ENCODE data around the gene DUSP3.
A peak's percentile ranks its signal among the peaks of the same experiment; 100 is the strongest.

DUSP3 gene

GRCh38 chr17:43767713-43768059 is 11.1 kb downstream of the DUSP3 start:
- DNase-seq = no peak

DNA sequence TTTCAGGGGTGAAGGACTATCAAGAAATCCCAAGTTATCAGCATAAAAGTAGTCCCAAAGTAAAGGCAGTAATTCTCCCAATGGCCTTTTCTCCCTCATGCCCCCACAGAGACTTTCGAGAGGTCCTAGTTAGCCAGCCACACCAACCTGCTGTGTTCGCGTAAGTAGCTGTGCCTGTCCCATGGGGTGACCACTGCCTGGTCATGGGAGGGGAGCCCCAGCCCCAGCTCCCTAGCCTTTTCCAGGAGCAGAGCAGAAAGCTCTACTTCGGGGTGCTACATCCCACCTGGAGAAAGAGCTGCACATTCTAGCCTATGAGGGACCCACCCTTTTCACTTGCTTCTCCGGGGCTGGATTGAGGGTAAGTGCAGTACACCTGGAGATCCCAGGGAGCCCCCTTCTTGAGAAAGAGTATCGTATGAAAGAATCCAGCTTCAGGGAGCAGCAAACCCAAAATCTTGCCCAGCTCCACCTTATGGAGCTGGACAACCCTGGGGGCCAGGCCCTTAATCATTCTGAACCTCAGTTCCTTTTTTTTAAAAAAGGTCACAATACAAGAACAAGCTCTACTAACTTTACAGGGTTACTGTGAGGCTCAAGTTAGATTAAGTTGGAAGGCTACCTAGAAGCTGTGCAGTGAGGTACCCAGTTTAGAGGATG is 11.6 kb downstream of the DUSP3 start:
- DNase-seq = no peak

GRCh38 chr17:43766413-43767052 is 12.2 kb downstream of the DUSP3 start:
- no peak for DNase-seq

DNA sequence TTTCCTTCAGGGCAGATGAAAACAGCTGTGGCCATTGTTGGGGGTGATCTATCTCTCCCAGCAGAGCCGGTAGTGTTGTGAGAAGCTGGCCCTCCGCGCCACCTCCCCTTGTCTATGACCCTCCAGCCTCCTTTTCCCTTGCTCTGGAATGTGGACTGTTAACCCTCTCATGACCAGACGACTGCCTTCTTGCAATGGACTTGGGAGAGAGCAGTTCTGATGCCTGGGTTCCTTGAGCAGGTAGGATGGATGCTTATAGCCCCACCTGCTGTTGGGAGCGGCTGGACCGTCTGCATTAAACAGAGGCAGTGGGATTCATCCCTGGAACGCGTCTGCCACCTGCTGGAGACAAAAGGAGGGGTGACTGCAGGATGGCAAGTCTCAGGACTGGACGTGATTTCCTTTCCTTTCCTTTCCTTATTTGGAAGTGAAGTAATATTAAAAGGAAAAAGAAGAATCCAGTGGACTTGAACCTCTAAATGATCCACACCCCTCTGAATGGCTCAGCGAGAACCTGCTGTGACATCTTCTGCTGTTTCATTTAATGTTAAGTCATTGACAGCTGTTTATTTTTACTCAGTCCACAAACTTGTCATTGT is 18.4 kb downstream of the DUSP3 start:
- peak; percentile 49 for DNase-seq

GRCh38 chr17:43759836-43760235 is 18.9 kb downstream of the DUSP3 start:
- no peak for DNase-seq

DNA sequence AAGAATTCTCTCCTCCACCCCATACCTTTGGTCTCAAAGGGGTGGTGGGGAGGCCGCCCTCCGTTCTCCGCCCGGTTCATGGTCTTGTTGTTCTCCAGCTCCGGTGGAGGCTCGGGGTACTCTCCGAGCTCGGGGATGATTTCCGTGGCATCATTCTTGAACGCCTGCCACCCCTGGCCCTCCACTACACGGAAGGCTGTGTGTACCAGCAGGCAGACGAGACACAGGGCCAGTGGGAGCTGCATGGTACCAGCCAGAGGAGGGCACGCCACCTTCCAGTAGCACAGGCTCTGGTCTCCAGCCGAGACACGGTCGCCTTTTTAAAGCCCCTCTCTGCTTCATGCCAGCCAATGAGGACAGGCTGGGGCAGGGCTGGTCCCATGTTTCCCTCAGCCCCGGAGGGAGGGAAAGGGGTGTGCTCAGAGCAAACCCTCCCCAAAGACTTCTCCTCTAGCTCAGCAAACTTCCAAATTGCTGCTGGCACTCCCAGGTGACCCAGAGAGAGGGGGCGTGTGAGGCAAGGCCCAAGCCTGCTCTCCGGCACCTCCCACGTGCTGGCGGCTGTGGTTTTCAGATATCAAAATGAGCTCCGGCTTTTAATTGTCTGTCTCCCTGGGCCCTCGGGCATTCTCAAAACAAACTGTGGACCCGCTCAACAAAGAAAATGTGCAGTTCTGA is 20.1 kb downstream of the DUSP3 start, which contains the start of gene SOST:
SOST (minus strand) TSS at position 295 of the 678 bp plus-strand sequence; CDS start at position 245, 50 bp downstream.
- DNase-seq = no peak

- DNase-seq = no peak
Measured at GRCh38 chr17:43758086-43758485, 20.7 kb downstream of the DUSP3 start.

DNA sequence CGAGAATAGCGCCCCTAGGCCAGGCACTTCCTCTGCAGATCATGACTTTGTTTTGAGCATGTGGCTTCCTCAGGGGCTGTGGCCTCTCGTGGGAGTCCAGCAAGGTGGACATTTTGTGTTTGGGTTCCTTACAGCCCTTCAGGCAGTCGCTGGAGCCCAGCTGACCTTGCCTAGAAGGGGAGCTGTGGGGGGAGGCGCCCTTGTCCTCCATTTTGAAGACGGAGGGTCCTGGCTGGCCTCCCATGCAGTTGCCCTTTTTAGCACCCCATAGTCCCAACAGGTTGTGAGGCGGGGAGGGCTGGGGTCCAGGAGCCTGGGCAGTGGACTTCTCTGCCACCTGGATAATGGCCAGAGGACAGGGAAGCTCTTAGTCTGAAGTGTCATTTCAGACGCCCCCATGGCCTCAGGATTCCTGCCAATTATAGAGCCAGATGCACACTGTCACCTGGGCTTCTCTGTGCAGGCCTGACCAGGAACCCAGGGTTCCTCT is 21.6 kb downstream of the DUSP3 start:
- DNase-seq = no peak

DNA sequence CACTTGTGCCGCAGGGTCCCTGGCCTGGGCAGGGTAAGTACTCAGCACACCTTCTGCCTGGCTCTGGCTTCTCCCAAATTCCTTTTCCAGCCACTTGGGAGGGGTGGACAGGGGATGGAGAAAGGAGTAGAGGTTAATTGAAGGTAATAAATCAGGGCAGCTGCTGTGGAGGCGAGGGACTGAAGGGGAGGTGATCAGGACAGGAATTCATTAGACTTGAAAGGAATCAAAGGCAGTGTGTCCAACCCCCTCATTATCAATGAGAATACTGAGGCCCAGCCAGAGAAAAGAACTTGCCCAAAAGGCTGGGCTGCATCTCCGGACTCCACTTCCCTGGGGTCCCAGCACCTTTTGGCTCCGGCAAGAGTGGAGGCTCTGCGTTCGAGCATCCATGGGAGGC is 22.6 kb downstream of the DUSP3 start:
- no peak for DNase-seq

DNA sequence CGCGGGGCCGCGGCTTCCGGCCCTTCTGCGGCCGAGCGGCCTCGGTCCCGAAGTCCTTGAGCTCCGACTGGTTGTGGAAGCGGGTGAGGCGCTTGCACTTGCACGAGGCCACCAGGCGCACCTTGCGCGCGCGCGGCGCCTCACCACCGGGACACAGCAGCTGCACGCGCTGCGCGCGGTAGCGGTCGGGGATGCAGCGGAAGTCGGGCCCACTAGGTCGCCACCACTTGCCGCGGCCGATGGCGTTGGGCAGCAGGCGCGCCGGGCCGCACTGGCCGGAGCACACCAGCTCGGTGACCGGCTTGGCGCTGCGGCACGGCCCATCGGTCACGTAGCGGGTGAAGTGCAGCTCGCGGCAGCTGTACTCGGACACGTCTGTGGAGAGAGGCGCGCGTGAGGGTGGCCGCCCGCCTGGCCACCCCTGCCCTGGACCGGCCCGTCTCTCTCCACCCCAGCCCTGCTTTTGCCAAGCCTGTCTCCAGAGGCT is 23.3 kb downstream of the DUSP3 start:
- no peak for DNase-seq

GRCh38 chr17:43754947-43755346 is 23.8 kb downstream of the DUSP3 start:
- DNase-seq = no peak

DNA sequence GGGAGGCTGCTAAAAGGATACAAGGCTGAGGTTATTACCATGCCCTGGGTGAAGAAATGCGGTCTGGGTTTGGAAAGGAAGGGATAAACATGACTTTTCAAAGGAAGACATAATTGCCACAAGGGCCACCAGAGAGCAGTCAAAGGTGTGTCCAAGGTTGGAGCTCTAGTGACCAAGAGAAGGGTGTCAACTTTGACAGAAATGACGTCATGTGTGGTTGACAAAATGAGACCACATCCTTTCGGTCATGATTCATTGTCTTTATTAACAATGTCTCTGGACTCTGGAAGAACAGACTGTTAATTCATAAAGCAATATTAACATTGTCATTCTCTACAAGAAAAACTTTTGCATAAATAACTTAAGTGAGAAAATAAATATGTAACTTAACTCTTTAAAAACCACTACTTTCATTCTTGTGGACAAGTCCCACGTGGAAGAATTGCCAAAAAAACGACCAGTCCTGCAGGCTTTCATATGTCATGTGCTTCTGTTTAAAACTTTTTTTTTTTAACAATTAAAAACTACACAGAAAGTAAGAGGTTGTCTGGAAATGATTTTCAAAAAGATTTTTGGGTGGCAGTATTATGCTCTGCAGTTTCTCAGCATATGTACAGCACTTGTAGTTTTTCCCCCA is 25.2 kb downstream of the DUSP3 start:
- no peak for DNase-seq

DNA sequence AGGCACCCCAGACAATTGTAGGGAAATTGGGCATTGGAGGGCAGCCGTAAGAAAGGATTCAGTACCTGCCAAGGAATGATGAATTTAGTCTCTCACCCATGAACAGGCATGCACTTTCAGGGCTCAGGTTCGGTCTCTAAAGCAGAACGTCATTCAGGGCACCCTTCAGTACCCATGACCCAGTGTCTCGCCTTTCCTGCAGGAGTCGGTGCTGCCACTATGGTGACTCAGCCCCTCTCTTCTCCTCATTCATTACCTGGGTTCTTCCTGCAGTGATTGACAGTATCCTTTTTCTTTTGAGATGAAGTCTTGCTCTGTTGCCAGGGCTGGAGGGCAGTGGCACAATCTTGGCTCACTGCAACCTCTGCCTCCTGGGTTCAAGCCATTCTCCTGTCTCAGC is 28.6 kb downstream of the DUSP3 start:
- no peak for DNase-seq

- no peak for DNase-seq
Measured at GRCh38 chr17:43745541-43745940, 33.2 kb downstream of the DUSP3 start.

DNA sequence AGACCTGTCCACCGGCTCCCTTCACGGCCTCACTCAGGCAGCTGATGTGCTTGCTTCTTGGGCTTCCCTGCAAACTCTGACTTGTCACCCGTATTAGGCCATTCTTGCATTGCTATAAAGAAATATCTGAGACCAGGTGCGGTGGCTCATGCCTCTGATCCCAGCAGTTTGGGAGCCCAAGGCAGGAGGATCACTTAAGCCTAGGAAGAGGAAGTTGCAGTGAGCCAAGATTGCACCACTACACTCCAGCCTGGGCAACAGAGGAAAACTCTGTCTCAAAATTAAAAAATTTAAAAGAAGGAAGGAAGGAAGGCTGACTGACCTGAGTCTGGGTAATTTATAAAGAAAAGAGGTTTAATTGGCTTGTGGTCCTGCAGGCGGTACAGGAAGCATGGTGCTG is 37.1 kb downstream of the DUSP3 start:
- DNase-seq = no peak

- DNase-seq = no peak
Measured at GRCh38 chr17:43740541-43740940, 38.2 kb downstream of the DUSP3 start.

- no peak for DNase-seq
Measured at GRCh38 chr17:43737722-43738121, 41.1 kb downstream of the DUSP3 start.

- no peak for DNase-seq
Measured at GRCh38 chr17:43736389-43736788, 42.4 kb downstream of the DUSP3 start.

DNA sequence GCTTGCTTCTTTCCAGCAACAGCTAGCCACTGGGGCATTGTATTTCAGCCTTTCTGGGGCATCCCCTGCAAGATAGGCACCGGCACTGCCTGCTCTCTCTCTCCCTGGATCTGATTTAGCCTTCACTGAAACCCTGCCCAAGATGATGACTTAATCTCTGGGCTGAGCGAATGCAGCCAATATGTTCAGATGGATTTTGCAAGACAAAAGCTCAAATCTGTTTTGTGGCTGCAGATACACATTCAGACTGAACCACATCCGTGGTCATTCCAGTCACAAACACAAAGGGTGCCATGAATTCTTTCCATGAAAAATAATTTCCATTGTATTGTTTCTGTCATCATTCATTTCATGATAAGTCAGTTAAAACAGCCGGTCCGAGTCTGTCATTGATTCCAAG is 44.4 kb downstream of the DUSP3 start:
- no peak for DNase-seq

GRCh38 chr17:43733956-43734355 is 44.8 kb downstream of the DUSP3 start:
- DNase-seq = no peak

GRCh38 chr17:43732958-43733357 is 45.8 kb downstream of the DUSP3 start:
- no peak for DNase-seq

DNA sequence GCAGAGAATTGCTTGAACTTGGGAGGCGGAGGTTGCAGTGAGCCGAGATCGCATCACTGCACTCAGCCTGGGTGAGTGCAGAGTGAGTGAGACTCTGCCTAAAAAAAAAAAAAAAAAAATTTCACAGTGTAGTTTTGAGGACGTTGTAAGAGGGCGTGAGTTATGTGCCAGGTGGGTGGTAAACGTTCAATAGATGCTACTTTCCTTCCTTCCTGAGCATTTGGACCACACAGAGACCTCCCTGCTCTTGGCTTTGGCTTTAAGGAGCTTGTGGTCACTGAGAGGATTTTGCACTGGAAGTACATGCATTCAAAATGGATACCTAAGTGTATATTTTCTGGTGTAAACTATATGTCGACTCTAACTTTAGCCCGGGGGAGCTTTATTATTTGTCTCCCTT is 50.7 kb downstream of the DUSP3 start:
- DNase-seq = no peak

GRCh38 chr17:43723697-43724359 is 54.9 kb downstream of the DUSP3 start:
- DNase-seq = no peak
